Measurements from ENCODE around the gene BCAS4.

The BCAS4 gene

DNA sequence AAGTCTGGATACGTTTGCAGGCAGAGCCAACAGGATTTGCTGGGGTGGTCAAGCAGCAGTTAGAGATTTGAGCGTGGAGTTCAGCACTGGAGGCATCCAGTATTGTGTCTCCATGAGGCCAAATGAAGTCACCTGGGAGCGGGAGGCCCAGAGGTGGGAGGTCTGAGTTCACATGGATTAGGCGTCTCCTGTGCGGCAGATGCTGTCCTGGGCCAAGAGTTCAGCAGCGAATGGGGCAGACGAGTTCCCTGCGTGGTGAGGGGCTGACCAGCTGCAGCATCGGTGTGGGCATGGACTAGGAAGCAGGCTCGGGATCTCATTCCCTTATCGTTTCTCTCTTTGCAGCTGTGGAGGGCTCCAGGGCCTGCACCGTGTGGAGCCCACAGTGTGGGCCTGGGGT, 66.2 kb downstream of the BCAS4 start:
- TF ChIP-seq, protein P1, sequence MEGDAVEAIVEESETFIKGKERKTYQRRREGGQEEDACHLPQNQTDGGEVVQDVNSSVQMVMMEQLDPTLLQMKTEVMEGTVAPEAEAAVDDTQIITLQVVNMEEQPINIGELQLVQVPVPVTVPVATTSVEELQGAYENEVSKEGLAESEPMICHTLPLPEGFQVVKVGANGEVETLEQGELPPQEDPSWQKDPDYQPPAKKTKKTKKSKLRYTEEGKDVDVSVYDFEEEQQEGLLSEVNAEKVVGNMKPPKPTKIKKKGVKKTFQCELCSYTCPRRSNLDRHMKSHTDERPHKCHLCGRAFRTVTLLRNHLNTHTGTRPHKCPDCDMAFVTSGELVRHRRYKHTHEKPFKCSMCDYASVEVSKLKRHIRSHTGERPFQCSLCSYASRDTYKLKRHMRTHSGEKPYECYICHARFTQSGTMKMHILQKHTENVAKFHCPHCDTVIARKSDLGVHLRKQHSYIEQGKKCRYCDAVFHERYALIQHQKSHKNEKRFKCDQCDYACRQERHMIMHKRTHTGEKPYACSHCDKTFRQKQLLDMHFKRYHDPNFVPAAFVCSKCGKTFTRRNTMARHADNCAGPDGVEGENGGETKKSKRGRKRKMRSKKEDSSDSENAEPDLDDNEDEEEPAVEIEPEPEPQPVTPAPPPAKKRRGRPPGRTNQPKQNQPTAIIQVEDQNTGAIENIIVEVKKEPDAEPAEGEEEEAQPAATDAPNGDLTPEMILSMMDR (IDR thresholded peaks at IDR 0.05; ENCODE audit: borderline replicate concordance, insufficient read depth, low read depth, low read length), result no peak

DNA sequence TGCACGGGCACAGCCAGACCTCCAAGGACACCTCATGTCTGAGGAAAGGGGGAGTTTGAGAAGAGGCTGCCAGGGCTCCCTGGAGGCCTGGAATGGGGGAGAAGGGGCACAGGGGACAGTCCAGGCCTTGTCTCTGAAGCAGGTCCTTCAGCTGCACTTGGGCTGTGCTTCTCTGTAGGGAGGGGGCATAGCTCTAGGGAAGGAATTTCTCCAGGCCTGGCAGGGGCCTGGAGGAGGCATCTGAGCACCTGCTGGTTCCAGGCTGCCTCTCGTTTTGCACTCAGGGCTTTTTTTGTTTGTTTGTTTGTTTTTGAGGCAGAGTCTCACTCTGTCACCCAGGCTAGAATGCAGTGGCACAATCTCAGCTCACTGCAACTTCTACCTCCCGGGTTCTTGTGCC, 67.7 kb downstream of the BCAS4 start:
- TF ChIP-seq, protein P1 (IDR thresholded peaks at IDR 0.05; ENCODE audit: borderline replicate concordance, insufficient read depth, low read depth, low read length), result no peak
- H3K4me3 ChIP-seq (ENCODE audit: low read depth, low read length), result no peak overlapping the region

More for the DNA sequence above, 66.2 kb downstream of the BCAS4 start:
- H3K4me3 ChIP-seq (ENCODE audit: low read depth, low read length), result no peak overlapping the region

GRCh38 chr20:50865114-50865513, 70.3 kb downstream of the BCAS4 start:
- H3K4me3 ChIP-seq (ENCODE audit: low read depth, low read length), result no peak overlapping the region
- TF ChIP-seq, protein P1 (IDR thresholded peaks at IDR 0.05; ENCODE audit: borderline replicate concordance, insufficient read depth, low read depth, low read length), result no peak

DNA sequence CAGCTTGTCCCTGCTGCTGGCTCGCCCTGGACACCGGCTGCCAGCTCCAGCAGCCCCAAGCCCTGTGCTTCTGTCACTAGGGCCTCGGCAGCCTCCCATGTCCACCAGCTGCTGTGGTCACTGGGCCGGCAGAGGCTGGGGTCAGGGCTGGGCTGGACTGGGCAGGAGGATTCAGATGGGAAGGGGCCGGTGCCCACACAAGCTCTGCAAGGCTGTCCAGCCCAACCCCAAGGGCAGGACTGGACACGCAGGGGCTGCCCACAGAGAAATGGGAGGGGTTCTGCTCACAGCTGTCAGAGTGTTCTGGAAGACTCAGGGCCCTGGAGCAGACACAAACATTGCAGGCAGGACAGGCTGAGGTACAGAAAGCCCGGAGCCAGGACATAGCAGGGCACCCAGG, 70.7 kb downstream of the BCAS4 start:
- TF ChIP-seq, protein P1 (IDR thresholded peaks at IDR 0.05; ENCODE audit: borderline replicate concordance, insufficient read depth, low read depth, low read length), result no peak
- no peak overlapping the region for H3K4me3 ChIP-seq (ENCODE audit: low read depth, low read length)

- no peak overlapping the region for H3K4me3 ChIP-seq (ENCODE audit: low read depth, low read length)
- TF ChIP-seq, protein P1 (IDR thresholded peaks at IDR 0.05; ENCODE audit: borderline replicate concordance, insufficient read depth, low read depth, low read length), result no peak
These were observed 71.3 kb downstream of the BCAS4 start for GRCh38 chr20:50866036-50866685.

DNA sequence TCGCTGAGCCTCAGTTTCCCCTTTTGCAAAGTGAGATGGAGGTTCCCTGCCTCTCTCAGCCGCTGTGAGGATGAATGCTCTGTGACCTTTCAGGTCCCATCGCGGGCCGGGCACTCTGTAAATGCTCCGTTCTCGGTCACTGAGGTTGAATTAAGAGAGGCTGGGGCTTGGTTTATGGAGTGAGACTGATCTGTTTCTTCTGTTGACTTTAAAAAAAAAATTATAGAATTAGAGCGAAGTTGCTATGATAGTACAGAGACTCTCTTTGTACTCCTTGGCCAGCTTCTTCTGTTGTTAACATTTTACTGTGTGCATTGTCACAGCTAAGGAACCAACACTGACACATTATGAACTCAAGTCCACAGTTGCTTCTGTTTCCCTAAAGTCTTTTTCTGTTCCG, 72.0 kb downstream of the BCAS4 start:
- TF ChIP-seq, protein P1 (IDR thresholded peaks at IDR 0.05; ENCODE audit: borderline replicate concordance, insufficient read depth, low read depth, low read length), result no peak
- no peak overlapping the region for H3K4me3 ChIP-seq (ENCODE audit: low read depth, low read length)

GRCh38 chr20:50867805-50868204, 72.9 kb downstream of the BCAS4 start:
- TF ChIP-seq, protein P1 (IDR thresholded peaks at IDR 0.05; ENCODE audit: borderline replicate concordance, insufficient read depth, low read depth, low read length), result no peak

More at GRCh38 chr20:50867805-50868204, 72.9 kb downstream of the BCAS4 start:
- no peak overlapping the region for H3K4me3 ChIP-seq (ENCODE audit: low read depth, low read length)

Measured in GM12875 (cell line).